Subcutaneous adipose tissue (tissue), 4 donors: ENCODE data around the gene OSBPL6. TPM values are rescaled to one million over a fixed set of nuclear protein-coding genes. Genes with fewer than 3 reads are reported as not detected.

Experiments used
- total RNA-seq, 4 donors: library from RNA; depleted of rRNA; stranded (reverse); fragments of >200 nt; gene quantifications; one replicate each; pipeline ENCODE4 v1.1.0, GENCODE V29; 2016
- TF ChIP-seq, protein P1 (sequence below): fragments of 450-650 bp; IDR thresholded peaks from one replicate; pipeline ENCODE4 v1.5.1; 2016; ENCODE audit warnings: low read depth, mild to moderate bottlenecking, control low read depth, antibody characterized with exemption, moderate library complexity

OSBPL6 gene
- total RNA-seq, 4 donors from 2014 or later = 0.68 to 2.1 (median 1.7) TPM

DNA sequence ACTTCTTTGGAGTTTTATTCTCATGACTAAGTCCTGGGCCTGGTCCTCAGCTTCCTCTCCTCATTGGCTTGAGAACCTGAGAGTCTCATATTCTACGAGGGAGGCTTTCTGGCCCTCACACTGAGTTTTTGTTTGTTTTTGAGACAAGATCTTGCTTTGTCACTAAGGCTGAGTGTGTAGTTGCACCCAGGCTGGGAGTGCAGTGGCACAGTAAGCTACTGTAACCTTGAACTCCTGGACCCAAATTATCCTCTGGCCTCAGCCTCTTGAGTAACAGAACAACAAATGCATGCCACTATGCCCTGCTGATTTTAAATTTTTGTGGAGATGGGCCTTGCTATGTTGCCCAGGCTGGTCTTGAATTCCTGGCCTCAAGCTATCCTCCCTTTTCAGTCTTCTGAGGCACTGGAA lies 234.1 kb downstream of the OSBPL6 start:
- TF ChIP-seq, protein P1, sequence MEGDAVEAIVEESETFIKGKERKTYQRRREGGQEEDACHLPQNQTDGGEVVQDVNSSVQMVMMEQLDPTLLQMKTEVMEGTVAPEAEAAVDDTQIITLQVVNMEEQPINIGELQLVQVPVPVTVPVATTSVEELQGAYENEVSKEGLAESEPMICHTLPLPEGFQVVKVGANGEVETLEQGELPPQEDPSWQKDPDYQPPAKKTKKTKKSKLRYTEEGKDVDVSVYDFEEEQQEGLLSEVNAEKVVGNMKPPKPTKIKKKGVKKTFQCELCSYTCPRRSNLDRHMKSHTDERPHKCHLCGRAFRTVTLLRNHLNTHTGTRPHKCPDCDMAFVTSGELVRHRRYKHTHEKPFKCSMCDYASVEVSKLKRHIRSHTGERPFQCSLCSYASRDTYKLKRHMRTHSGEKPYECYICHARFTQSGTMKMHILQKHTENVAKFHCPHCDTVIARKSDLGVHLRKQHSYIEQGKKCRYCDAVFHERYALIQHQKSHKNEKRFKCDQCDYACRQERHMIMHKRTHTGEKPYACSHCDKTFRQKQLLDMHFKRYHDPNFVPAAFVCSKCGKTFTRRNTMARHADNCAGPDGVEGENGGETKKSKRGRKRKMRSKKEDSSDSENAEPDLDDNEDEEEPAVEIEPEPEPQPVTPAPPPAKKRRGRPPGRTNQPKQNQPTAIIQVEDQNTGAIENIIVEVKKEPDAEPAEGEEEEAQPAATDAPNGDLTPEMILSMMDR = no peak

DNA sequence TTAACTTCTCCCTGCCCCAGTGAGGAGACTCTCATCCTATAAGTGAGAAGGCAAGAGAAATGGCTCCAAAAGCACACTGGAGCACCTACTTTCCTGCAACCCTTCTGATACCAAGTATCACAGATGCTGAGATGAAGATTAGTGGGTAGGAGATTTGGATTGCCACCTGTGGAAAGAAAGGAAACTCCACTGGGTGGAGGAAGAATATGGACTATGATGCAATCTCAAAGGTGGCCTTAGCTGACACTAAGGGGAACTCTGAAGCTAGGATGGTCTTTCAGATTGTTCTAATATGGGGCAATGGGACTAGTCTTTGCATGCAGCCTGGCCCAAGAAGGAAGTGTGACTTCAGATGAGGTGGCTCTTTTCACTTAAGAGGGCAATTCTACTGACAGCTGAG lies 235.0 kb downstream of the OSBPL6 start:
- TF ChIP-seq, protein P1 = no peak

DNA sequence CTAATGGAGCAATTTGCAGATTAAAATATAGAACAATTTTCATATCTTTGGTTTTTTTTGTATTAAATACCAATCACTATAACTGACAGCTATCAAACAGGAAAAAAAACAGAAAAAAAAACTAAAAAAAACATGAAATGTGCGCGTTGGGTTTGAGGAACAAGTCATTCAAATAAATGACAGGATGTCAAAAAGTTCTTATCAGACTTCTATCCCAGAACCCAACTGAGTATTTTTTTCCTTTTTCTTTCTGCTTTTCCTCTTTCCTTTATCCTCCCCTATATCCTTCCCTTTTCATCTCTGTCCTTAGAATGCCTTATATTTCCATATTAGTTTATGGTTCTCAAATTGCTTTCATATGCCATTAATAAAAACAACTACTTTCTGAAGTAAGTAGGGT lies 242.3 kb downstream of the OSBPL6 start:
- TF ChIP-seq, protein P1 = no peak

DNA sequence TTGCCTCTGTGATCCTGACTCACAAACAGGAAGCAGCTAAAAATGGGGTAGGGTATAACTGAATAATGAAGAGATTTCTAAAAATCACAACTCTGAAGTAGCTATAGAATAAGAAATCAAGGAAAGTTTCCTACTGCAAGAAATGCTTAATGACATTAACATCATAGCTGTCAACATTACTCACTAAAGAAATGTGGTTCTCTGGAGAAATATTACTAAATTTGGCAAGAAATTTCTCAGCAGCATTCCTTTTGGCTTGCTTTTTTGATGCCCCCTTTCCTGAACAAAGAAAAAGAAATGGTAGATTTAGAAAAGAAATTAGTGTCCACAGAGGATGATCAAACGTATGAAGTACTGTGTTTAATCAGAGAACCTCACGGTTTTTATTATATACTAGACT lies 247.1 kb downstream of the OSBPL6 start:
- TF ChIP-seq, protein P1 = no peak

DNA sequence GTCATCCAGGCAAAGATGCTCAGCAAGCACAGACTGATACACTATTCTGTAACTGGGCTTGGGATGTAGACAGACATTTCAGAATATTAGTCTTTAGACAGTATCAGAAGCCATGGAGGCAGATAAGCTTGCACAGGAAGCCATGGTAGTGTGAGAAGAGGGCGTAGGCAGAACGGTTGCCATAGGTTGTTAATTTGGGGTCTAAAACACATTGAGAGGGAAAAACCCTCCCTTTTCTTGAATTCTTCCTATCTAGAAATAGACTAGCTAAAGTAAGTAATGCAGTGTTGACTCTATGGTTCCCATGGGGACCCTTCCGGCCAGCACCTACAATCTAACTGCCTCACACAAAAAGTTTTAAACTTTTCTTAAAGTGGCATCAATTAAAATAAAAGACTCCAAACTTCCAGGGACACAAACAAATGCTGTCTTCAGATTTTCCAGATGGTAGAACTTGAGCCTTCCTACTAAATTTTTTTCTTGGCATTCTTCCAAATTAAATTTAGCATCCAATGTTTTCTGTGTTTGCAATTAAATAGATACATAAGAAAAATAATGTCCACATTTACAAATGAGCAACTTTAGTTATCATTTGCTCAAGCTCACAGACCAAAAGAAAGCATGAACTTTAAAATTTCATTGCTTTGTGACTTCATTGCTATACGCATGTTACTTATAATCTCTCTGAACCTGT lies 254.8 kb downstream of the OSBPL6 start:
- TF ChIP-seq, protein P1 = no peak

DNA sequence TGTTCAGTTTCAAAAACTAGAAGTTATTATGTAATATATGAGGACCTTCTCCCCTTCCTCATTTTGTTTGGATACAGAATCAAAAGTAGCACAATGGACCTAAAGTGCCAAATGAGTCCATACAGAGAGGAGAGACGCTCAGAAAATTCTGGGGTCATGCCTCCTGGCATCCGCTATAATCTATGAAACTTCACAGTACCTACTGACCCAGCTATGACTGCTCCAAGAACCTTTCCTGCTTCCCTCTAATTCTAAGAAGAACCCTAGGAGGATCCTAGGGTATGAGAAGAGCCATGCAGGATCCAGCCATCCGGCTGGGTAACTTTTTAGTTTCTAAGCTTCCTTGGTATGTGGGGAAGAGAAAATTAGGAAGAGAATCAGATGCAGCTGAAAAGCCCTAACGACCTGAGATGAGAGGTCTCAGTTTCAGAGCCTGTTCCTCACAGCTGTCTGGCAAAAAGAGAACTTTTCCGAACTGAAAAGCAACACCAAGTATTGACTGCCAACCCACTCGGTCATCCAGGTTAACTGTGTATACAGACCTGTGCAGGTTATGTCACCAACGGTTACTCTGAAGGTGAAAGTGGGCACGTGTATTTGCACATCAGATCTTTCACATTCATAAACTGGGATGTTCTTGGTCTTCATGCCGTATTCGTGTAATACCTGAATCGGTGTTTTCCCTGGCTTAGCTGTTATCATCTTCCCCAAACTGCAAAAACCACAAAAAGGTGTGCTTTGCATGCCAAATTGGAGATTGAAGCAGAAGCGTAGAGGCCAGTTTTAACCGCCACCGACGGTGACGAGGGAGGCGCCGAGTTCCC lies 255.6 kb downstream of the OSBPL6 start:
- TF ChIP-seq, protein P1 = no peak

DNA sequence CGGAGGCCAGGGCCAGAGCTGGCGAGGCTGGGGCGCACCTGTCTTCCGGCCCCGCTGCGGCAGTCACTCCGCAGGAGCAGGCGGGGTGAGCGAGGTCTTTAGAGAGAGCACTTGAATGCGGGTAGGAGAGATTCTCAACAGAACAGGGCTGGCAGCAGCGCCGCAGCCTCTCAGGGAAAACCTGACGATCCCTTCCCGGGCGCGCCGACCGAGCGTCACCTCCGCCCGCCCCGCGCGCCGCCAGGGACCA lies 256.1 kb downstream of the OSBPL6 start:
- TF ChIP-seq, protein P1 = no peak
